Hepatocyte (in vitro differentiated cells): Measurements from ENCODE around the gene JAK1. TPM values are rescaled to one million over a fixed set of nuclear protein-coding genes. Genes with fewer than 3 reads are reported as not detected.

Experiments used
- DNase-seq: peaks from one replicate; pipeline ENCODE4 v3.0.0-alpha.2; 2016; ENCODE audit warnings: low spot score
- H2AFZ ChIP-seq: fragments of 200-600 bp; sonication (generic); 2 replicates; pipeline ENCODE4 v1.6.0; 2016; ENCODE audit warnings: antibody characterized with exemption, mild to moderate bottlenecking
- H3K27ac ChIP-seq: fragments of 200-600 bp; sonication (generic); 2 replicates; pipeline ENCODE4 v1.5.1; 2016; ENCODE audit warnings: mild to moderate bottlenecking
- H3K27me3 ChIP-seq: fragments of 200-600 bp; sonication (generic); 2 replicates; pipeline ENCODE4 v1.6.1; 2016
- H3K36me3 ChIP-seq: fragments of 200-600 bp; sonication (generic); replicated peaks from 2 replicates; pipeline ENCODE4 v1.5.1; 2016; ENCODE audit warnings: low read depth; ENCODE audit not compliant: insufficient read depth
- H3K4me1 ChIP-seq: fragments of 200-600 bp; sonication (generic); 2 replicates; pipeline ENCODE4 v1.5.1; 2016; ENCODE audit warnings: mild to moderate bottlenecking, moderate library complexity; ENCODE audit not compliant: insufficient read depth
- H3K4me2 ChIP-seq: fragments of 200-600 bp; sonication (generic); 2 replicates; pipeline ENCODE4 v1.6.0; 2016
- H3K4me3 ChIP-seq: fragments of 200-600 bp; sonication (generic); 2 replicates; pipeline ENCODE4 v1.5.1; 2016; ENCODE audit warnings: mild to moderate bottlenecking
- H3K79me2 ChIP-seq: fragments of 200-600 bp; sonication (generic); 2 replicates; pipeline ENCODE4 v1.6.0; 2017; ENCODE audit warnings: mild to moderate bottlenecking
- H3K9me2 ChIP-seq: fragments of 200-600 bp; sonication (generic); replicated peaks from 2 replicates; pipeline ENCODE4 v1.6.0; 2017; ENCODE audit warnings: mild to moderate bottlenecking; ENCODE audit not compliant: insufficient read depth
- H3K9me3 ChIP-seq: fragments of 200-600 bp; sonication (generic); 2 replicates; pipeline ENCODE4 v1.5.1; 2016; ENCODE audit warnings: low read depth, mild to moderate bottlenecking
- H4K20me1 ChIP-seq: fragments of 200-600 bp; sonication (generic); 2 replicates; pipeline ENCODE4 v1.6.0; 2016; ENCODE audit warnings: mild to moderate bottlenecking; ENCODE audit not compliant: insufficient read depth, poor library complexity, severe bottlenecking
- EZH2 ChIP-seq: fragments of 200-600 bp; sonication (generic); IDR thresholded peaks from 2 replicates; pipeline ENCODE4 v1.6.1; 2016; ENCODE audit warnings: antibody characterized with exemption, mild to moderate bottlenecking, borderline replicate concordance
- EZH2phosphoT487 ChIP-seq: fragments of 200-600 bp; sonication (generic); IDR thresholded peaks from one replicate; pipeline ENCODE4 v1.6.1; 2018; ENCODE audit warnings: antibody characterized with exemption, mild to moderate bottlenecking, low read depth, moderate library complexity; ENCODE audit not compliant: unreplicated experiment, severe bottlenecking
- WGBS: methylation state at CpG from one replicate; pipeline ENCODE4 v1.1.6; 2016; ENCODE audit warnings: low lambda C conversion rate; ENCODE audit errors: missing lambda C conversion rate; 5-methylcytosine and 5-hydroxymethylcytosine counted together
- polyA plus RNA-seq: library from polyadenylated mRNA; unstranded; fragments of >200 nt; fragmentation: Nextera tagmentation; extraction: Ambion mirVana; gene quantifications from 2 replicates; pipeline ENCODE4 v1.2.1, GENCODE V29; 2016
- total RNA-seq: library from RNA; depleted of rRNA; stranded (reverse); fragments of >200 nt; gene quantifications from 2 replicates; pipeline ENCODE4 v1.2.3, GENCODE V29; 2014
- TF ChIP-seq, protein P1 (sequence below): fragments of 200-600 bp; sonication (generic); IDR thresholded peaks from 2 replicates; pipeline ENCODE4 v1.5.1; 2016; ENCODE audit warnings: antibody characterized with exemption, mild to moderate bottlenecking; ENCODE audit not compliant: poor library complexity

JAK1 gene
- total and polyA plus RNA-seq, 2 experiments from 2014 or later = 60.2 to 102 TPM

DNA sequence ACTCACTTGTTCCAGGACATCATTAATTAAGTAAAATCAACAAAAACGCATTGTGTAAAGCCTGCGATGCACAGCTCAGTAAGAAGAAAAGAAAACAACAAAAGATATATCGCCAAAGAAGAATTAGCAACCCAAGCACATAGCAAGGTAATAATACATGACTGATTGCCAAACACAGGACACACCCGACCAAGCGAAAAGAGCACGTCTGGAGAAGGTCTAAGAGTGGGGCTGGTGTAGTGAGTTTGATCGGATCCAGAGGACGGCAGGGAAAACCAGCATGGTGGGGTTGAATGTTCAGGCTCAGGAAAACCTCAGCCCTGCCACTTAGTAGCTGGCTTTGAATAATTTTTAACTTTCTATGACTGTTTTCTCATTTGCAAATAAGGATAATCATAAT is 69.8 kb downstream of the JAK1 start:
- Histone ChIP-seq H3K4me3 (no peak overlapping the region), H3K9me2 (no peaks in the 10 kb centered on the region), H4K20me1 (peaks cover 9% of the 10 kb centered on the region), H3K36me3 (no peaks in the 10 kb centered on the region), H3K9me3 (no peaks in the 10 kb centered on the region), H2AFZ (no peak overlapping the region), H3K79me2 (peaks cover 82% of the 10 kb centered on the region), H3K27me3 (no peaks in the 10 kb centered on the region), H3K4me1 (peaks cover 21% of the 10 kb centered on the region), H3K4me2 (no peak overlapping the region), H3K27ac (peak overlapping the region; percentile 81)
- WGBS = 68% methylated on average over 8 of the region's 8 CpGs
- no peak for TF ChIP-seq EZH2
- no peak for TF ChIP-seq EZH2phosphoT487
- TF ChIP-seq, protein P1, sequence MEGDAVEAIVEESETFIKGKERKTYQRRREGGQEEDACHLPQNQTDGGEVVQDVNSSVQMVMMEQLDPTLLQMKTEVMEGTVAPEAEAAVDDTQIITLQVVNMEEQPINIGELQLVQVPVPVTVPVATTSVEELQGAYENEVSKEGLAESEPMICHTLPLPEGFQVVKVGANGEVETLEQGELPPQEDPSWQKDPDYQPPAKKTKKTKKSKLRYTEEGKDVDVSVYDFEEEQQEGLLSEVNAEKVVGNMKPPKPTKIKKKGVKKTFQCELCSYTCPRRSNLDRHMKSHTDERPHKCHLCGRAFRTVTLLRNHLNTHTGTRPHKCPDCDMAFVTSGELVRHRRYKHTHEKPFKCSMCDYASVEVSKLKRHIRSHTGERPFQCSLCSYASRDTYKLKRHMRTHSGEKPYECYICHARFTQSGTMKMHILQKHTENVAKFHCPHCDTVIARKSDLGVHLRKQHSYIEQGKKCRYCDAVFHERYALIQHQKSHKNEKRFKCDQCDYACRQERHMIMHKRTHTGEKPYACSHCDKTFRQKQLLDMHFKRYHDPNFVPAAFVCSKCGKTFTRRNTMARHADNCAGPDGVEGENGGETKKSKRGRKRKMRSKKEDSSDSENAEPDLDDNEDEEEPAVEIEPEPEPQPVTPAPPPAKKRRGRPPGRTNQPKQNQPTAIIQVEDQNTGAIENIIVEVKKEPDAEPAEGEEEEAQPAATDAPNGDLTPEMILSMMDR = no peak
- no peak for DNase-seq

DNA sequence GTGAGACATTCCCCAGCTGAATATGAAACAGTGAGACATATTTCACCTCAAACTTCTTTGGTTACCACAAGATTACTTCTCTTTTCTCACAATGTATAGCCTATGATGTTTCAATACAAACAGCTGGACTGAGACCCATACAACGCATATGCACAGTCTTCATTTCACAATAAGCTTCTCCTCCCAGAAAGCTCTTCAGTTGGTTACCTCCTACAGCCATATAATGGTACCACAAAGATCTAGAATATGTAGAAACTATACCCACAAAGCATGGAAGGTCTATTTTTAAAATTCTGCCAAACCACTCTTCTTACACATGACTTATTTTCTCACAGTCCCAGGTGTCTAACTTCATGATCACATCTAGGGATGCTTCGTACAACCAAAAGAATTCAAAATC is 70.8 kb downstream of the JAK1 start:
- H3K4me2 ChIP-seq = no peak overlapping the region
- H3K27me3 ChIP-seq = no peaks in the 10 kb centered on the region
- H3K27ac ChIP-seq = no peak overlapping the region
- H3K4me3 ChIP-seq = no peak overlapping the region
- 95% methylated on average over 2 of the region's 2 CpGs for WGBS
- H3K9me3 ChIP-seq = no peaks in the 10 kb centered on the region
- no peak for DNase-seq
- peaks cover 82% of the 10 kb centered on the region for H3K79me2 ChIP-seq
- no peak for TF ChIP-seq EZH2phosphoT487
- TF ChIP-seq, protein P1 = no peak
- TF ChIP-seq EZH2 = no peak
- peaks cover 9% of the 10 kb centered on the region for H4K20me1 ChIP-seq
- no peak overlapping the region for H2AFZ ChIP-seq
- H3K36me3 ChIP-seq = no peaks in the 10 kb centered on the region
- H3K9me2 ChIP-seq = no peaks in the 10 kb centered on the region
- H3K4me1 ChIP-seq = peaks cover 26% of the 10 kb centered on the region

DNA sequence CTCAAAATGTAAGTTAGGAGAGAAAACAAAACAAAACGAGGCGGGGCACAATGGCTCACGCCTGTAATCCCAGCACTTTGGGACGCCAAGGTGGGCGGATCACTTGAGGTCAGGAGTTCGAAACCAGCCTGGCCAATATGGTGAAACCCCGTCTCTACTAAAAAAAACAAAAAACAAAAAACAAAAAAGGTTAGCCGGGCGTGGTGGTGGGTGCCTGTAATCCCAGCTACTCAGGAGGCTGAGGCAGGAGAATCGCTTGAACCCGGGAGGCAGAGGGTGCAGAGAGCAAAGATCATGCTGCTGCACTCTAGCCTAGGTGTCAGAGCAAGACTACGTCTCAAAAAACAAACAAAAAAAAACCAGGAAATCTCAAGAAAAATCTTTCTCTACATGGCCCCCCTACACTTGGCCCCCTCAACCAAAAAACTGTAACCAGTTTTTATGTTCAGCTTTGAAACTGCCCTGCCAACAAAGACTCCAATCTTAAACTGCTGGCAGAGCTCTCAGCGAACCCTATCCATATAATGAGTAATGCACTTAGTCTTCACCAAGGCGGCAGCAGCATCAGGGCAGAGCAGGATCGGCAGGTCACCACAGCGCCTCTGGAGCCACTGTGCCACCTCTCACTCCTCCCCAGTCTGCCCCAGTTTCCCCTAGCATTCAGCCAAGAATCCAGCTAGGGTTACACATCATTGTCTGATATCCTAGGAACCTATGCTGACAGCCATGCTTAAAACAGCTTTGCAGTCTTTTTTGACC is 71.7 kb downstream of the JAK1 start:
- Histone ChIP-seq H2AFZ (no peak overlapping the region), H3K27ac (no peak overlapping the region), H3K4me2 (no peak overlapping the region), H3K4me3 (no peak overlapping the region), H3K79me2 (peaks cover 80% of the 10 kb centered on the region), H3K9me2 (no peaks in the 10 kb centered on the region), H3K9me3 (no peaks in the 10 kb centered on the region), H3K4me1 (peaks cover 26% of the 10 kb centered on the region), H4K20me1 (peaks cover 9% of the 10 kb centered on the region), H3K27me3 (no peaks in the 10 kb centered on the region), H3K36me3 (no peaks in the 10 kb centered on the region)
- whole genome bisulfite sequencing = 96% methylated on average over 14 of the region's 16 CpGs
- TF ChIP-seq EZH2phosphoT487 (no peak), EZH2 (no peak)
- TF ChIP-seq, protein P1 = no peak
- DNase-seq = no peak
